ENCODE results near the gene BMAL1. TPM values are rescaled to one million over a fixed set of nuclear protein-coding genes. Genes with fewer than 3 reads are reported as not detected.

BMAL1 gene
- total RNA-seq, 1 donor, result 89.9 TPM

GRCh38 chr11:13313005-13313819 lies 35.6 kb downstream of the BMAL1 start:
- no peak overlapping the region for H3K4me3 ChIP-seq (ENCODE audit: low read length)
- no peaks in the 10 kb centered on the region for H3K27me3 ChIP-seq (ENCODE audit: insufficient read depth, low read length)
- H3K4me1 ChIP-seq (ENCODE audit: insufficient read depth, low read length), result peaks cover 21% of the 10 kb centered on the region
- H3K9me3 ChIP-seq (ENCODE audit: low read depth, low read length), result no peaks in the 10 kb centered on the region

DNA sequence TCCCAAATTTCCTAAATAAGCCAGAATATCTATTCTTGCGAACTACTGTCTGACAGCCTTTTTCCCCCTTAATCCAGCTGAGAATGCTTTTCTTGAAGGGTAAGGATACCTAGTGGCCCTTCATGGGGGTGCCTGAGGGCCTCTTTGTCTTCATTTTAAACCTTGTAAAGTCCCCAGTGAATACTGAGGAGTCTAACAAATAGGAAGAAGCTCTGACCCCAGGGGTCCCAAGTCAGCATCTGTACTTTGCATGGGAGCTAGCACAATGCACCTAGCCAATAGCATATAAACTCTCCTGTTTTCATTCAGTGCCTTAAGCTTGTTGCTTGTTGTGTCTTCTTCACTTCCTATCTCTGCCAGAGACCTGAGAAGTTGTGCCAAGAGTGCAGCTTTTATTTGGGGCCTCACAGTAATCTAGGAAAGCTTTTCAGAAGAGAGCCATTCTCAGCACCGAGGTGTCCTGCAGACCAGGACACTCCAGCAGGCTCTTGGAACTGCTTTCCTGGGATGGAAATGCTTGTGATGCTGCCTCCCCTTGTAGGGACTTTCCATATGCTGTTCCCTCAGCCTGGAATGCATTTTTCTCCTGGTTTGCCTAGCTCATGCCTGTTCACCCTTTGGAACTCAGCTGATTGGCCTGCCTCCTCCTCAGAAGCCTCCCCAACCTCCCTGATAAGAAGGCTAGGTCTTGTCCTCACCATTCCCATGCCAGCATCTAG lies 37.2 kb downstream of the BMAL1 start:
- no peaks in the 10 kb centered on the region for H3K9me3 ChIP-seq (ENCODE audit: low read depth, low read length)
- H3K27me3 ChIP-seq (ENCODE audit: insufficient read depth, low read length), result no peaks in the 10 kb centered on the region
- H3K4me1 ChIP-seq (ENCODE audit: insufficient read depth, low read length), result peaks cover 25% of the 10 kb centered on the region

DNA sequence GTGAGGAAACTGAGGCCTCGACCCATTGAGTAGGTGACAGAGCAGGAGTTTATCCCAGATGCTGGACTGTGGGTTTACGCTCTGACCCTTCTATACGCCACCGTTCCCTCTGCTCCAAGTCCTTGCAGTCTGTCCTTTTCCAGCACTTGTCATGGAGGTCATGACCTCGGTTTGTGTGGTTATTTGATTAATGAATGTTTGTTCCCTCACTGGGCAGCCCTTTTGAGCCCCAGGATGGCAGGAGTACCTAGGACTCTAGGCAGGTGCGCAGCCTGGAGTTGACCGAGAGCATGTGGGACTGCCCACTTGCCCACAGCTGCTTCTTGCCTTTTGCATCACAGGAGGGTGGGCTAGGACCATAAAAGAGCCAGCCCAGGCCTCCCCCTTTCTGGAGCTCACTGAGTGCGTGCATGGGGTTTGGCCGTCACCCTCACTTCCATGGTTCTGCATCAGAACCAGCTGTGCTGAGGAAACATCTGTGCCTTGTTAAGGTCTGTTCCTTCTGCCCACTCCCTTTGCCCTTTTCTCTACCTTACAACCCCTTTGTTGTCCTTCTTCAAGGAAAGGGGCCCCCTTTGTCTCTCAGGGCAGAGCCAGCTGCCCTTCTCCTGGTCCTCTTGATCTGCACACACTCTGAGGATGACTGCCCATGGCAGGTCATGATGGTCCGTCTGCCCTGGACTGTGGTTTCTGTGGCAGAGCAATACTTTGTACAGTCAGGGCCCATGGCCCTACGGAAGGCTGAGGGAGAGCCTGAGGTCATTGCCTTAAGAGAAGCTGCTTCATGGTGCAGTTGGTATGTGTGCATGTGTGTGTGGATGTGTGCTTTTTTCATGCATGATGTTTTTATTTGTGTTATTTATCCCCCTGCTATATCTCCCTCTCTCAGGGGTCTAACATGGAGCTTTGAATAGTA lies 38.2 kb downstream of the BMAL1 start:
- Histone ChIP-seq H3K9me3 (ENCODE audit: low read depth, low read length) (no peaks in the 10 kb centered on the region), H3K4me3 (ENCODE audit: low read length) (no peak overlapping the region), H3K4me1 (ENCODE audit: insufficient read depth, low read length) (peaks cover 25% of the 10 kb centered on the region), H3K27me3 (ENCODE audit: insufficient read depth, low read length) (no peaks in the 10 kb centered on the region)

More for the DNA sequence above, 37.2 kb downstream of the BMAL1 start:
- H3K4me3 ChIP-seq (ENCODE audit: low read length), result no peak overlapping the region

- Histone ChIP-seq H3K4me3 (ENCODE audit: low read length) (no peak overlapping the region), H3K27me3 (ENCODE audit: insufficient read depth, low read length) (no peaks in the 10 kb centered on the region), H3K9me3 (ENCODE audit: low read depth, low read length) (no peaks in the 10 kb centered on the region), H3K4me1 (ENCODE audit: insufficient read depth, low read length) (peaks cover 25% of the 10 kb centered on the region)
Measured at GRCh38 chr11:13316528-13316961, 39.0 kb downstream of the BMAL1 start.

- no peaks in the 10 kb centered on the region for H3K9me3 ChIP-seq (ENCODE audit: low read depth, low read length)
- H3K4me3 ChIP-seq (ENCODE audit: low read length), result no peak overlapping the region
- no peaks in the 10 kb centered on the region for H3K27me3 ChIP-seq (ENCODE audit: insufficient read depth, low read length)
- H3K4me1 ChIP-seq (ENCODE audit: insufficient read depth, low read length), result peaks cover 25% of the 10 kb centered on the region
Measured at GRCh38 chr11:13317293-13318080, 39.9 kb downstream of the BMAL1 start.

GRCh38 chr11:13318498-13319295 lies 41.1 kb downstream of the BMAL1 start:
- Histone ChIP-seq H3K27me3 (ENCODE audit: insufficient read depth, low read length) (no peaks in the 10 kb centered on the region), H3K9me3 (ENCODE audit: low read depth, low read length) (no peaks in the 10 kb centered on the region), H3K4me3 (ENCODE audit: low read length) (no peak overlapping the region), H3K4me1 (ENCODE audit: insufficient read depth, low read length) (peaks cover 25% of the 10 kb centered on the region)

GRCh38 chr11:13320688-13321087 lies 43.1 kb downstream of the BMAL1 start:
- Histone ChIP-seq H3K27me3 (ENCODE audit: insufficient read depth, low read length) (no peaks in the 10 kb centered on the region), H3K4me1 (ENCODE audit: insufficient read depth, low read length) (peaks cover 9% of the 10 kb centered on the region), H3K4me3 (ENCODE audit: low read length) (no peak overlapping the region), H3K9me3 (ENCODE audit: low read depth, low read length) (no peaks in the 10 kb centered on the region)

DNA sequence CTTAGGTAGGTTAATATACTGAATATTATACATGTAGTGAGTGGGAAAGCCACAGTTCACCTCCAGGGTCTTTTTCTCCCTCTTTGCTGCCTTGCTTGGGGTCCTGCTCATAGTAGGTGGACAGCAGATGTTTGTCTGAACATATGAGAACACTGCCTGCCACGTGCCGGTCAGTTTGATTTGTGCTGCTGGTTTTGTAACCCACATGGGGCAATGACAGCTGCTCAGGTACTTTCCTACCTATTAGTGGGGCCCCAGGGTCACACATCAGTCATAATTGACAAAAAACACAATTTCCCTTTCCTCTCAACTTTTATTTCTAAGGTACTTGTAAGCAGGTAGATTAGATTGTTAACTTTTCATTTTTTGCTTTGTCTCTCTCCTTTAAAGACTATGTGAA lies 43.8 kb downstream of the BMAL1 start:
- H3K4me3 ChIP-seq (ENCODE audit: low read length), result no peak overlapping the region
- H3K9me3 ChIP-seq (ENCODE audit: low read depth, low read length), result no peaks in the 10 kb centered on the region
- no peaks in the 10 kb centered on the region for H3K27me3 ChIP-seq (ENCODE audit: insufficient read depth, low read length)
- peaks cover 5% of the 10 kb centered on the region for H3K4me1 ChIP-seq (ENCODE audit: insufficient read depth, low read length)

DNA sequence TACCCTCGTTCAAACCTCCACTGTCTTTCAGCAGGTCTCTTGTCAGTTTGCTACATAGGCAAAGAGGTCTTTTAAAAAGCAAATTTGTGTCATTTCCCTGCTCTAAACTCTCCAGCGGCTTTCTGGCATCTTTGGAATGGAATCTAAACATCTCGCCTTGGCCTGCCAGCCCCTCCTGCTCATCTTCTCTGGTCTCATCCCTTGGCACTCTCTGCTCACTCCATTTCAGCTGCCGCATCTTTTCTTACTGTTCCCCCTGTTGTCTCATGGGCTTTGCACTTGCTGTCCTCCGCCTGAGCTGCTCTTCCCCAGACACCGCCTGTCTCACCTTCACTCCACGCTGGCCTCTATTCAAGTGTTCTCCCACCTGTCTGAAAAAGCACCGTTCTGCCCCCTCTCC lies 46.6 kb downstream of the BMAL1 start:
- Histone ChIP-seq H3K9me3 (ENCODE audit: low read depth, low read length) (no peaks in the 10 kb centered on the region), H3K4me3 (ENCODE audit: low read length) (no peak overlapping the region), H3K4me1 (ENCODE audit: insufficient read depth, low read length) (no peaks in the 10 kb centered on the region), H3K27me3 (ENCODE audit: insufficient read depth, low read length) (no peaks in the 10 kb centered on the region)

- Histone ChIP-seq H3K4me1 (ENCODE audit: insufficient read depth, low read length) (no peaks in the 10 kb centered on the region), H3K27me3 (ENCODE audit: insufficient read depth, low read length) (no peaks in the 10 kb centered on the region), H3K4me3 (ENCODE audit: low read length) (no peak overlapping the region), H3K9me3 (ENCODE audit: low read depth, low read length) (no peaks in the 10 kb centered on the region)
Measured at GRCh38 chr11:13324709-13325108, 47.1 kb downstream of the BMAL1 start.

DNA sequence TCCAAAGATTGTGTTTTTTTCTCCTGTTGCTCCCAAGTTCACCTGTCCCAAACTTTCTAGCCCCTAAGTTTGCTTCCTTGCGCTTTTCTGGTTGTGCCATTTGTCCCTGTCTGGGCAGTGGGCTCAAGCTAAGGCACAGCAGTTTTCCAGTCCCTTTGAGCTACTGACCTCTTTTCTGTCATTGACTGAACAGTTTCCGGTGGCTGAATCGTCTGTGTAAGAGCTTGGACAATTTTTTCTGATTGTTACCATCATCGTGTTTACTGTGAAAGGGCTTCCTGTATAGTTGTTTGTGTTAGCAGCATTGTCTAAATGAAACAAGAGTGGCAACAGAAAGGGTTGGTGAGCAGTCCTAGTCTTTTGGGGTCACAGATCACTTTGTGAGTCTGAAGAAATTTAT lies 49.8 kb downstream of the BMAL1 start:
- no peaks in the 10 kb centered on the region for H3K9me3 ChIP-seq (ENCODE audit: low read depth, low read length)
- H3K4me1 ChIP-seq (ENCODE audit: insufficient read depth, low read length), result peaks cover 5% of the 10 kb centered on the region
- no peak overlapping the region for H3K4me3 ChIP-seq (ENCODE audit: low read length)
- H3K27me3 ChIP-seq (ENCODE audit: insufficient read depth, low read length), result no peaks in the 10 kb centered on the region

GRCh38 chr11:13328286-13328685 lies 50.7 kb downstream of the BMAL1 start:
- H3K4me1 ChIP-seq (ENCODE audit: insufficient read depth, low read length), result peaks cover 13% of the 10 kb centered on the region
- no peak overlapping the region for H3K4me3 ChIP-seq (ENCODE audit: low read length)
- no peaks in the 10 kb centered on the region for H3K27me3 ChIP-seq (ENCODE audit: insufficient read depth, low read length)
- H3K9me3 ChIP-seq (ENCODE audit: low read depth, low read length), result no peaks in the 10 kb centered on the region

GRCh38 chr11:13329670-13330356 lies 52.2 kb downstream of the BMAL1 start:
- Histone ChIP-seq H3K4me3 (ENCODE audit: low read length) (no peak overlapping the region), H3K9me3 (ENCODE audit: low read depth, low read length) (no peaks in the 10 kb centered on the region), H3K4me1 (ENCODE audit: insufficient read depth, low read length) (peaks cover 29% of the 10 kb centered on the region), H3K27me3 (ENCODE audit: insufficient read depth, low read length) (no peaks in the 10 kb centered on the region)
